H1 (cell line): ENCODE results near the gene MRTFB. TPM values are rescaled to one million over a fixed set of nuclear protein-coding genes. Genes with fewer than 3 reads are reported as not detected.

Experiments
- CTCF ChIA-PET: fragments of 300-600 bp; sonication (Branson Sonifier 250); formaldehyde crosslinking; loops from one replicate; lab custom pipeline; 2021; ENCODE audit not compliant: partially characterized antibody; lab: Charles Lee
- POLR2A ChIA-PET: fragments of 300-600 bp; sonication (Branson Sonifier 250); formaldehyde crosslinking; loops from one replicate; lab custom pipeline; 2021; ENCODE audit warnings: inconsistent platforms; ENCODE audit not compliant: partially characterized antibody; lab: Charles Lee
- DNase-seq, 2 experiments: peaks; one replicate each; pipeline versions ENCODE4 v3.0.0 to v3.0.0-alpha.2; 2010 to 2022; ENCODE audit warnings: low spot score in 2 of 2, low read depth in 1 of 2, mixed read lengths in 1 of 2
- FAIRE-seq: peaks from 2 replicates; lab custom pipeline; 2011; peaks lifted over from hg19 to GRCh38; lab: Jason Lieb, UNC
- H2AFZ ChIP-seq: 2 replicates; pipeline ENCODE4 v1.8.1; 2012; ENCODE audit warnings: low read length, inconsistent platforms
- H2AK5ac ChIP-seq: 2 replicates; pipeline ENCODE4 v1.6.1; 2013; ENCODE audit warnings: low read depth, low read length
- H2BK120ac ChIP-seq: replicated peaks from 2 replicates; pipeline ENCODE3; 2013; ENCODE audit warnings: low read depth, low read length, inconsistent platforms
- H2BK12ac ChIP-seq: 2 replicates; pipeline ENCODE4 v1.6.1; 2013; ENCODE audit warnings: low read depth, low read length
- H2BK15ac ChIP-seq: 2 replicates; pipeline ENCODE4 v1.6.1; 2013; ENCODE audit warnings: low read length
- H2BK20ac ChIP-seq: 2 replicates; pipeline ENCODE4 v1.6.1; 2013; ENCODE audit warnings: low read length
- H2BK5ac ChIP-seq: 2 replicates; pipeline ENCODE4 v1.6.1; 2013; ENCODE audit warnings: low read depth, low read length
- H3K14ac ChIP-seq: 2 replicates; pipeline ENCODE4 v1.6.1; 2013; ENCODE audit warnings: inconsistent platforms; ENCODE audit not compliant: insufficient read length
- H3K18ac ChIP-seq: 2 replicates; pipeline ENCODE4 v1.6.1; 2013; ENCODE audit warnings: low read length; ENCODE audit errors: extremely low read depth
- H3K23ac ChIP-seq: 2 replicates; pipeline ENCODE4 v1.6.1; 2013; ENCODE audit warnings: inconsistent platforms; ENCODE audit not compliant: insufficient read length
- H3K23me2 ChIP-seq: 2 replicates; pipeline ENCODE4 v1.6.1; 2013; ENCODE audit warnings: low read depth, low read length
- H3K27ac ChIP-seq: 2 replicates; pipeline ENCODE4 v1.6.1; 2011; ENCODE audit warnings: low read depth, low read length, inconsistent platforms
- H3K27me3 ChIP-seq, 4 experiments: replicated peaks in 1 of 4; 1 replicate in 1 of 4; 2 replicates in 3 of 4; pipeline versions ENCODE4 v1.6.1 to v1.8.1; 2011 to 2013; ENCODE audit warnings: low read length in 3 of 4, mild to moderate bottlenecking in 3 of 4, inconsistent platforms in 2 of 4, mixed read lengths in 2 of 4, moderate library complexity in 1 of 4; ENCODE audit not compliant: control insufficient read depth in 3 of 4, insufficient read depth in 3 of 4; ENCODE audit errors: extremely low read depth in 1 of 4
- H3K36me3 ChIP-seq, 4 experiments: 2 replicates each; pipeline versions ENCODE4 v1.6.1 to v1.8.1; 2011 to 2013; ENCODE audit warnings: mild to moderate bottlenecking in 4 of 4, low read length in 3 of 4, moderate library complexity in 2 of 4, control low read depth in 1 of 4, inconsistent platforms in 1 of 4; ENCODE audit not compliant: insufficient read depth in 4 of 4, control insufficient read depth in 2 of 4
- H3K4ac ChIP-seq: replicated peaks from 2 replicates; pipeline ENCODE3; 2013; ENCODE audit warnings: low read length, low read depth, mixed read lengths, inconsistent platforms; ENCODE audit not compliant: insufficient read length
- H3K4me1 ChIP-seq, 4 experiments: replicated peaks in 1 of 4; 1 replicate in 1 of 4; 2 replicates in 3 of 4; pipeline versions ENCODE4 v1.6.1 to v1.8.1; 2011 to 2013; ENCODE audit warnings: low read length in 3 of 4, inconsistent platforms in 2 of 4, mixed read lengths in 1 of 4; ENCODE audit not compliant: insufficient read depth in 4 of 4, control insufficient read depth in 3 of 4
- H3K4me2 ChIP-seq, 2 experiments: 2 replicates each; pipeline versions ENCODE4 v1.6.1 to v1.8.1; 2011 to 2013; ENCODE audit warnings: low read depth in 2 of 2, low read length in 2 of 2, control low read depth in 1 of 2, inconsistent platforms in 1 of 2, mild to moderate bottlenecking in 1 of 2; ENCODE audit not compliant: insufficient read depth in 1 of 2
- H3K4me3 ChIP-seq, 4 experiments: fragments of 200-600, 300-600 bp in 1 of 4; sonication (generic), shearing (Covaris generic), sonication (Bioruptor Twin) in 1 of 4; 2 replicates each; pipeline versions ENCODE4 v1.5.1 to v1.8.1; 2011 to 2016; ENCODE audit warnings: low read length in 4 of 4, low read depth in 3 of 4, control low read depth in 2 of 4, inconsistent platforms in 2 of 4, mild to moderate bottlenecking in 2 of 4, mixed read lengths in 1 of 4, moderate library complexity in 1 of 4; ENCODE audit not compliant: insufficient read depth in 2 of 4; ENCODE audit errors: extremely low read depth in 1 of 4
- H3K56ac ChIP-seq: replicated peaks from 2 replicates; pipeline ENCODE3; 2013; ENCODE audit warnings: low read depth, mild to moderate bottlenecking, mixed read lengths, low read length, inconsistent platforms; ENCODE audit not compliant: insufficient read length
- H3K79me1 ChIP-seq: 2 replicates; pipeline ENCODE4 v1.6.1; 2013; ENCODE audit warnings: low read depth, low read length, control low read depth
- H3K79me2 ChIP-seq, 2 experiments: 2 replicates each; pipeline versions ENCODE4 v1.6.1 to v1.8.1; 2012 to 2013; ENCODE audit warnings: low read length in 2 of 2, mild to moderate bottlenecking in 2 of 2, inconsistent platforms in 1 of 2; ENCODE audit not compliant: insufficient read depth in 2 of 2, control insufficient read depth in 1 of 2
- H3K9ac ChIP-seq, 4 experiments: replicated peaks in 1 of 4; 1 replicate in 1 of 4; 2 replicates in 3 of 4; pipeline versions ENCODE4 v1.6.1 to v1.8.1; 2011 to 2013; ENCODE audit warnings: low read depth in 3 of 4, low read length in 3 of 4, control low read depth in 2 of 4, mild to moderate bottlenecking in 2 of 4, moderate library complexity in 2 of 4, inconsistent platforms in 1 of 4; ENCODE audit errors: extremely low read depth in 1 of 4
- H3K9me3 ChIP-seq, 2 experiments: 2 replicates each; pipeline versions ENCODE4 v1.6.1 to v1.8.1; 2012 to 2013; ENCODE audit warnings: mild to moderate bottlenecking in 2 of 2, moderate library complexity in 2 of 2, control low read depth in 1 of 2, inconsistent platforms in 1 of 2, low read depth in 1 of 2, low read length in 1 of 2, mixed read lengths in 1 of 2; ENCODE audit not compliant: insufficient read depth in 2 of 2
- H4K20me1 ChIP-seq, 2 experiments: replicated peaks in 1 of 2; 2 replicates each; pipeline versions ENCODE3 to v1.8.1; 2011 to 2013; ENCODE audit warnings: inconsistent platforms in 2 of 2, low read length in 2 of 2, mild to moderate bottlenecking in 1 of 2; ENCODE audit not compliant: insufficient read depth in 2 of 2, control insufficient read depth in 1 of 2
- H4K5ac ChIP-seq: 2 replicates; pipeline ENCODE4 v1.6.1; 2013; ENCODE audit warnings: low read length, low read depth, mixed read lengths, inconsistent platforms; ENCODE audit not compliant: insufficient read length
- H4K8ac ChIP-seq: 2 replicates; pipeline ENCODE4 v1.8.0; 2013; ENCODE audit warnings: mild to moderate bottlenecking, moderate library complexity, low read length, inconsistent platforms; ENCODE audit not compliant: insufficient read depth; ENCODE audit errors: extremely low read depth
- H4K91ac ChIP-seq: replicated peaks from 2 replicates; pipeline ENCODE3; 2013; ENCODE audit warnings: low read length, mixed read lengths, inconsistent platforms; ENCODE audit not compliant: insufficient read length
- GABPA ChIP-seq: IDR thresholded peaks from 2 replicates; pipeline ENCODE4 v1.6.1; 2011; ENCODE audit warnings: mild to moderate bottlenecking, low read length, moderate library complexity, borderline replicate concordance; ENCODE audit not compliant: insufficient read depth
- POLR2AphosphoS5 ChIP-seq: IDR thresholded peaks from 2 replicates; pipeline ENCODE4 v1.6.1; 2011; ENCODE audit warnings: low read depth, low read length
- WGBS, 2 experiments: shearing (Covaris generic) in 1 of 2; methylation state at CpG; one replicate each; pipeline versions ENCODE4 v1.1.6 to v1.1.7; 2013 to 2015; ENCODE audit warnings: low lambda C conversion rate in 2 of 2, mixed read lengths in 2 of 2, inconsistent platforms in 1 of 2, low coverage in 1 of 2, missing lambda C conversion rate in 1 of 2; ENCODE audit not compliant: insufficient replicate concordance in 2 of 2, insufficient coverage in 1 of 2, insufficient read length in 1 of 2; ENCODE audit errors: extremely low coverage in 1 of 2, missing lambda C conversion rate in 1 of 2; 5-methylcytosine and 5-hydroxymethylcytosine counted together
- polyA plus RNA-seq, 7 experiments: library from polyadenylated mRNA; depleted of rRNA in 3 of 7; stranded (reverse) in 5 of 7; unstranded in 2 of 7; fragments of >200 nt in 5 of 7; fragments of 200-250 nt in 2 of 7; gene quantifications; 1 replicate in 5 of 7; 2 replicates in 1 of 7; 4 replicates in 1 of 7; pipeline versions ENCODE4 v1.2.1 to v1.2.3, GENCODE V29; 2011 to 2013; ENCODE audit warnings: missing spikeins in 2 of 7, mixed read lengths in 2 of 7
- total RNA-seq: library from RNA; stranded (reverse); fragmentation: NEBNext Ultra II Directional; extraction: Animal tissue kit (Norgen Biotek cat#: 25700); gene quantifications from 2 replicates; pipeline ENCODE4 v1.2.1, GENCODE V29; 2021

MRTFB gene
- total and polyA plus RNA-seq, 2 of the 8 experiments (the other 6 are each of a cell fraction or from before 2014, with no cell fraction given): 13.5 to 34.9 TPM

DNA sequence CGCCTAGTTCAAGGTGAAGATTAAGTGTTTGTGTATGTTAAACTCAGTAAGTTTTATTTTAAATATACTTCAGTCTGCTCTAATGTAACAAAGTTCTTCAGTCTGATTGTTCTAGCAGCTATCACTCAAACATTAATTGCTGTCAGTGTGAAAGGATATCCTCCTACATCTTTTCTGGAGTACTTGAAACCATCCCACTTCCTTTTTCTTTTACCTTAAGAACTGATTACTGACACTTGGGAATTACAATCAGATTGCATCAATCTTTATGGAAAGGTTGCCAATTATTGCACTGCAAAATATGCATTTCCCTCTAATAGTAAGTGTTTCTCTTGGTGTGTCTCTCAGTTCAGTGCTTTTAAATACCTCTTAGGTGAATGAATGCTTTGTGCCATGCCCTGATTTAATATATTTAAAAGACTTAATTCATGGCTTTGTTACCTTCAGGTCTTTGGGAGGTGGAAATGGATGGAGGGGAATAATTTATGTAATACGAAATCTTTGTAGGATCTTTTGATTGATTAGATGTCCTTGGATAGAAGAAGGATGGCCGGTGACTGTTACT is 16.6 kb downstream of the MRTFB start:
- no peak overlapping the region for H3K4me2 ChIP-seq
- H3K9ac ChIP-seq: no peak overlapping the region
- ChIA-PET POLR2A (interaction anchor here (1.0 to 1.4 kb wide), 2 partner anchors 11 to 33 kb away, joined by 3 read pairs; no protein-coding TSS in a partner anchor), CTCF (no interaction called here)
- peaks cover 12% of the 10 kb centered on the region for H3K79me1 ChIP-seq
- no peak overlapping the region for H2BK120ac ChIP-seq
- H4K5ac ChIP-seq: no peak overlapping the region
- H3K79me2 ChIP-seq: peaks cover 0 to 80% of the 10 kb centered on the region in 2 experiments; a peak in 3 of 4 replicates
- H3K23ac ChIP-seq: no peak overlapping the region
- H3K27me3 ChIP-seq: no peaks in the 10 kb centered on the region
- H3K9me3 ChIP-seq: no peaks in the 10 kb centered on the region
- no peak overlapping the region for H2BK20ac ChIP-seq
- H3K27ac ChIP-seq: no peak overlapping the region
- no peak overlapping the region for H2BK5ac ChIP-seq
- H4K8ac ChIP-seq: no peak overlapping the region
- H3K23me2 ChIP-seq: no peaks in the 10 kb centered on the region
- H4K91ac ChIP-seq: no peak overlapping the region
- FAIRE-seq: no peak
- 81 to 100% methylated on average over 1 to 3 of the region's 3 CpGs for WGBS, 2 experiments
- H2BK12ac ChIP-seq: no peak overlapping the region
- no peak overlapping the region for H3K4me3 ChIP-seq
- no peak overlapping the region for H3K56ac ChIP-seq
- no peak overlapping the region for H2AK5ac ChIP-seq
- DNase-seq: no peak
- H2AFZ ChIP-seq: no peak overlapping the region
- H3K18ac ChIP-seq: no peak overlapping the region
- H4K20me1 ChIP-seq: peaks cover 0 to 10% of the 10 kb centered on the region in 2 experiments
- no peak overlapping the region for H3K4ac ChIP-seq
- H3K4me1 ChIP-seq: no peaks in the 10 kb centered on the region
- H3K14ac ChIP-seq: no peak overlapping the region
- H3K36me3 ChIP-seq: peaks cover 0 to 3% (median 0%) of the 10 kb centered on the region in 4 experiments; a peak in 1 of 8 replicates
- no peak overlapping the region for H2BK15ac ChIP-seq
- TF ChIP-seq POLR2AphosphoS5: no peak
- TF ChIP-seq GABPA: no peak
